Stimulated activated naive CD8-positive, alpha-beta T cell treated with anti-CD3 and anti-CD28 coated beads, Interleukin-15, Interleukin-2, amounts not matched to agents 100 U/mL and 50 U/mL, for 24 hours (primary cell): ENCODE data around the gene LIPE.

Source experiments
- ATAC-seq: fragments of 150-1000 bp; cut with Tn5 transposase; one replicate; pipeline ENCODE4 v1.10.0; 2021
- DNase-seq: peaks from one replicate; pipeline ENCODE4 v3.0.0; 2021

The LIPE gene

DNA sequence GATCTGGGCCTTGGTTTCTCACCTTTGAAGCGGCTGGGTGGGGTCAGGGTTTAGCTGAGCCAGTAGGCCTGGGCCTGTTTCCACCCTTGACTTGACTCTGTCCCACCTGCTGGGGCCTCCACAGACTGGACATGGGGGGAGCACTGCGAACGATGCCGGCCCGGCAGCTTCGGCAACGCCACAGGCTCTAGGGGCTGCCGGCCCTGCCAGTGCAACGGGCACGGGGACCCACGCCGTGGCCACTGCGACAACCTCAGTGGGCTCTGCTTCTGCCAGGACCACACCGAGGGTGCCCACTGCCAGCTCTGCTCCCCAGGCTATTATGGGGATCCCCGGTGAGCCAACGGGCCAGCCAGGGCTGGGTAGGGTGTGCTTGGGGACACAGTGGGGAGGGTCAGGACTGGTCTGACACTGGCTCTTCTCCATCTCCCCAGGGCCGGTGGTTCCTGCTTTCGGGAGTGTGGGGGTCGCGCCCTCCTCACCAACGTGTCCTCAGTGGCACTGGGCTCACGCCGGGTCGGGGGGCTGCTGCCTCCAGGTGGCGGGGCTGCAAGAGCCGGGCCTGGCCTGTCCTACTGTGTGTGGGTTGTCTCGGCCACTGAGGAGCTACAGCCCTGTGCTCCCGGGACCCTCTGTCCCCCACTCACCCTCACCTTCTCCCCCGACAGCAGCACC, 73.7 kb downstream of the LIPE start:
- no peak for ATAC-seq
- no peak for DNase-seq

- peak; percentile 21 for DNase-seq
- peak; percentile 82 for ATAC-seq
Measured at GRCh38 chr19:42352301-42353259, 74.6 kb downstream of the LIPE start.
